Urinary bladder (tissue), 4 donors: ENCODE data around the gene GFM1. TPM values are rescaled to one million over a fixed set of nuclear protein-coding genes. Genes with fewer than 3 reads are reported as not detected.

Source experiments
- DNase-seq: peaks from one replicate; pipeline ENCODE4 v3.0.0-alpha.2; 2015; ENCODE audit errors: extremely low spot score
- H3K27ac ChIP-seq: one replicate; pipeline ENCODE4 v1.5.1; 2013; ENCODE audit warnings: low read depth, mild to moderate bottlenecking, moderate library complexity
- H3K36me3 ChIP-seq: one replicate; pipeline ENCODE4 v1.6.1; 2013; ENCODE audit warnings: mild to moderate bottlenecking, moderate library complexity; ENCODE audit not compliant: insufficient read depth
- H3K4me1 ChIP-seq: one replicate; pipeline ENCODE4 v1.6.1; 2013; ENCODE audit warnings: mild to moderate bottlenecking, moderate library complexity; ENCODE audit not compliant: insufficient read depth
- H3K4me3 ChIP-seq: one replicate; pipeline ENCODE4 v1.5.1; 2013; ENCODE audit warnings: low read depth, low read length
- WGBS: extraction: QIAGEN DNeasy Blood & Tissue Kit; methylation state at CpG from one replicate; pipeline ENCODE4 v1.1.7; 2013; 5-methylcytosine and 5-hydroxymethylcytosine counted together
- polyA plus RNA-seq: library from polyadenylated mRNA; stranded (reverse); fragments of 200-250 nt; gene quantifications from one replicate; pipeline ENCODE4 v1.2.3, GENCODE V29; 2013
- total RNA-seq: library from RNA; depleted of rRNA; stranded (reverse); fragments of >200 nt; gene quantifications from one replicate; pipeline ENCODE4 v1.2.3, GENCODE V29; 2014
- donor health status: healthy with polysubstance abuse.
- donor health status: healthy.

The GFM1 gene
- total and polyA plus RNA-seq, 2 donors: 23.8 to 63.1 TPM

GRCh38 chr3:158723991-158724390 lies 79.7 kb downstream of the GFM1 start:
- Histone ChIP-seq H3K27ac (peak overlapping the region; percentile 72), H3K36me3 (no peaks in the 10 kb centered on the region), H3K4me3 (no peak overlapping the region), H3K4me1 (no peaks in the 10 kb centered on the region)
- whole genome bisulfite sequencing: 77% methylated on average over 7 of the region's 7 CpGs
- no peak for DNase-seq

- WGBS: 14% methylated on average over 9 of the region's 9 CpGs
- Histone ChIP-seq H3K27ac (peak overlapping the region; percentile 55), H3K36me3 (no peaks in the 10 kb centered on the region), H3K4me1 (no peaks in the 10 kb centered on the region), H3K4me3 (no peak overlapping the region)
- no peak for DNase-seq
Measured at GRCh38 chr3:158725348-158726011, 81.2 kb downstream of the GFM1 start.

GRCh38 chr3:158727206-158728060 lies 83.1 kb downstream of the GFM1 start:
- no peaks in the 10 kb centered on the region for H3K4me1 ChIP-seq
- peak; percentile 61 for DNase-seq
- H3K4me3 ChIP-seq: no peak overlapping the region
- H3K36me3 ChIP-seq: no peaks in the 10 kb centered on the region
- WGBS: 30% methylated on average over 10 of the region's 10 CpGs
- no peak overlapping the region for H3K27ac ChIP-seq

- no peak for DNase-seq
- 42% methylated on average over 4 of the region's 4 CpGs for WGBS
- H3K4me3 ChIP-seq: no peak overlapping the region
- H3K36me3 ChIP-seq: no peaks in the 10 kb centered on the region
- H3K4me1 ChIP-seq: no peaks in the 10 kb centered on the region
- no peak overlapping the region for H3K27ac ChIP-seq
Measured at GRCh38 chr3:158728061-158728377, 83.7 kb downstream of the GFM1 start.

GRCh38 chr3:158728851-158729250 lies 84.5 kb downstream of the GFM1 start:
- no peak for DNase-seq

GRCh38 chr3:158731486-158731885 lies 87.2 kb downstream of the GFM1 start:
- Histone ChIP-seq H3K27ac (no peak overlapping the region), H3K36me3 (no peaks in the 10 kb centered on the region), H3K4me1 (no peaks in the 10 kb centered on the region), H3K4me3 (peak overlapping the region; percentile 66)
- 26% methylated on average over 14 of the region's 14 CpGs for WGBS
- no peak for DNase-seq

More at GRCh38 chr3:158728851-158729250, 84.5 kb downstream of the GFM1 start:
- Histone ChIP-seq H3K4me3 (no peak overlapping the region), H3K27ac (no peak overlapping the region), H3K36me3 (no peaks in the 10 kb centered on the region), H3K4me1 (no peaks in the 10 kb centered on the region)

GRCh38 chr3:158731938-158732855 lies 87.9 kb downstream of the GFM1 start, which contains the start of gene RARRES1:
TSS of gene RARRES1 (minus strand) at chr3:158732457. CDS start at chr3:158732415, 42 bp downstream.
- no peak within 1 kb of the TSS for H3K27ac ChIP-seq
- no peaks in the 10 kb centered on the region for H3K4me1 ChIP-seq
- peak; percentile 14 for DNase-seq
- 2% methylated on average over 101 of the region's 101 CpGs for WGBS
- no peaks in the 10 kb centered on the region for H3K36me3 ChIP-seq
- H3K4me3 ChIP-seq: peak within 1 kb of the TSS; percentile 66

- H3K27ac ChIP-seq: no peak overlapping the region
- H3K4me3 ChIP-seq: peak overlapping the region; percentile 66
- DNase-seq: no peak
- WGBS: 31% methylated on average over 15 of the region's 15 CpGs
- H3K4me1 ChIP-seq: no peaks in the 10 kb centered on the region
- no peaks in the 10 kb centered on the region for H3K36me3 ChIP-seq
Measured at GRCh38 chr3:158732856-158733200, 88.5 kb downstream of the GFM1 start.

- no peak for DNase-seq
- Histone ChIP-seq H3K27ac (no peak overlapping the region), H3K4me3 (no peak overlapping the region), H3K36me3 (no peaks in the 10 kb centered on the region), H3K4me1 (no peaks in the 10 kb centered on the region)
- 72% methylated on average over 3 of the region's 3 CpGs for WGBS
Measured at GRCh38 chr3:158733656-158734055, 89.3 kb downstream of the GFM1 start.

- Histone ChIP-seq H3K27ac (no peak overlapping the region), H3K36me3 (no peaks in the 10 kb centered on the region), H3K4me1 (no peaks in the 10 kb centered on the region), H3K4me3 (no peak overlapping the region)
- no peak for DNase-seq
- WGBS: 76% methylated on average over 7 of the region's 7 CpGs
Measured at GRCh38 chr3:158735296-158736033, 91.1 kb downstream of the GFM1 start.

GRCh38 chr3:158737410-158737809 lies 93.1 kb downstream of the GFM1 start:
- no peak overlapping the region for H3K27ac ChIP-seq
- DNase-seq: no peak
- H3K4me3 ChIP-seq: no peak overlapping the region
- WGBS: 49% methylated on average over 2 of the region's 2 CpGs
- H3K36me3 ChIP-seq: no peaks in the 10 kb centered on the region
- no peaks in the 10 kb centered on the region for H3K4me1 ChIP-seq

GRCh38 chr3:158737976-158738615 lies 93.8 kb downstream of the GFM1 start:
- WGBS: 72% methylated on average over 9 of the region's 9 CpGs
- no peaks in the 10 kb centered on the region for H3K4me1 ChIP-seq
- no peak overlapping the region for H3K27ac ChIP-seq
- H3K36me3 ChIP-seq: no peaks in the 10 kb centered on the region
- DNase-seq: no peak
- H3K4me3 ChIP-seq: no peak overlapping the region

GRCh38 chr3:158738653-158739052 lies 94.3 kb downstream of the GFM1 start:
- Histone ChIP-seq H3K4me1 (no peaks in the 10 kb centered on the region), H3K36me3 (peaks cover under 1% of the 10 kb centered on the region), H3K27ac (no peak overlapping the region), H3K4me3 (no peak overlapping the region)
- no peak for DNase-seq
- WGBS: 94% methylated on average over 6 of the region's 6 CpGs
